Measurements from ENCODE around the gene DCDC1. TPM values are rescaled to one million over a fixed set of nuclear protein-coding genes. Genes with fewer than 3 reads are reported as not detected.

DCDC1 gene
- total RNA-seq, 6 experiments from 2014 or later = not detected

- H3K27me3 Mint-ChIP-seq (ENCODE audit: insufficient read depth) = peaks cover 2% of the 10 kb centered on the region; the same call in 1 of the 2 replicates
- H3K4me1 Mint-ChIP-seq (ENCODE audit: low read depth) = no peaks in the 10 kb centered on the region
- H3K4me3 Mint-ChIP-seq = no peak overlapping the region
- H3K9me3 Mint-ChIP-seq = peaks cover 50% of the 10 kb centered on the region
- no peak for DNase-seq
- TF ChIP-seq CTCF (IDR thresholded peaks at IDR 0.05) = no peak
- H3K36me3 Mint-ChIP-seq (ENCODE audit: low read depth) = 0 out of 2 replicates have a peak, but pooled peaks cover 9% of the 10 kb centered on the region
- H3K27ac Mint-ChIP-seq = no peak overlapping the region
Measured at GRCh38 chr11:30825723-30826122, 543.8 kb downstream of the DCDC1 start.

DNA sequence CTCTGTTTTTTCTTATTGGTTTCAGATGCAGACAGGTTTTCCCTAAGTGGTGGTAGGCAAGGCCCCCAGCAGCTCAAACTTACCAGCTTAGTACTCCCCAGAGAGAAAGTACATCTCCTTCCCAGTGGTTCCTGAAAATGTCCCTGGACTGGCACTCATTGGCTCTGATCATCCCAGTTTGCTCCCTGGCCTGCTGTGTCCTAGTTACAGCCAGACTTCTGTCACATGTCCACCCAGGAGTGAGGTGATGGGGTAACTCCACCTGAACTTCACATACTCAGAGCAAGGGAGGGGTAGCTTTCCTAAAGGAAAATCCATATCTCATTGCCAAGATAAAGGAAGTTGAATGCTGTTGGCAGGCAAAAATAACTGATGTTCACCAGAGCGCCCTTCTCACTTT, 546.4 kb downstream of the DCDC1 start:
- H3K9me3 Mint-ChIP-seq = peaks cover 40% of the 10 kb centered on the region
- no peak for TF ChIP-seq CTCF (IDR thresholded peaks at IDR 0.05)
- H3K36me3 Mint-ChIP-seq (ENCODE audit: low read depth) = 0 out of 2 replicates have a peak, but pooled peaks cover 7% of the 10 kb centered on the region
- no peak overlapping the region for H3K27ac Mint-ChIP-seq
- H3K4me3 Mint-ChIP-seq = no peak overlapping the region
- H3K4me1 Mint-ChIP-seq (ENCODE audit: low read depth) = no peaks in the 10 kb centered on the region
- H3K27me3 Mint-ChIP-seq (ENCODE audit: insufficient read depth) = peaks cover 2% of the 10 kb centered on the region; the same call in 1 of the 2 replicates
- DNase-seq = no peak

DNA sequence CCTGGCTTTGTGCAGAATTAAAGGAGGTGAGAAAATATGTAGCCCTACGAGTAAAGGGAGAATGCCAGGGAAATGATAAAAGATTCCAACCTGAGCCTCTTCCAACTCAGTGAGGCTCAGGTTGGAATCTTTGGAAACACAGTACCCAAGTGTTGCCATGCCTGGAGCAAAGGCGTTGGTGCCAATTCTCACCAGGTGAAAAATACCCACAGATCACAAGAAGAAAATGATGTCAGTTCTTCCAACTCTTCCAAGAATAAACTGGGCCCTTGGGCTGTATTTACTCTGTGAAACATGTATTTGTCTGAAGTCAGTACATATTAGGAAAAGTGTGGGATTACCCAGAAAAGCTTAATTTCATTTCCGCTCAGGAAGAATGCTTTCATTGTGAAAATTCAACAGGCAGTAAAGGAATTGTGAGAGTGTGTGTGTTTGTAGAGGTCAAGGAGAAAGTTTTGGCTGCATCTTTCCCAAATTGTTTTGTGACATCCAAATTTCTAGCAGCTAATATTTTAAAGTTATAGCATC, 548.0 kb downstream of the DCDC1 start:
- DNase-seq = no peak
- Mint-ChIP-seq H3K4me3 (no peak overlapping the region), H3K27me3 (ENCODE audit: insufficient read depth) (peaks cover 2% of the 10 kb centered on the region; the same call in 1 of the 2 replicates), H3K27ac (no peak overlapping the region), H3K4me1 (ENCODE audit: low read depth) (no peaks in the 10 kb centered on the region), H3K36me3 (ENCODE audit: low read depth) (no peaks in the 10 kb centered on the region), H3K9me3 (peaks cover 38% of the 10 kb centered on the region)
- no peak for TF ChIP-seq CTCF (IDR thresholded peaks at IDR 0.05)

GRCh38 chr11:30818721-30819120, 550.8 kb downstream of the DCDC1 start:
- Mint-ChIP-seq H3K4me3 (no peak overlapping the region), H3K4me1 (ENCODE audit: low read depth) (no peaks in the 10 kb centered on the region), H3K27ac (no peak overlapping the region), H3K27me3 (ENCODE audit: insufficient read depth) (peaks cover 2% of the 10 kb centered on the region; the same call in 1 of the 2 replicates), H3K9me3 (peaks cover 46% of the 10 kb centered on the region), H3K36me3 (ENCODE audit: low read depth) (no peaks in the 10 kb centered on the region)
- no peak for DNase-seq
- no peak for TF ChIP-seq CTCF (IDR thresholded peaks at IDR 0.05)

DNA sequence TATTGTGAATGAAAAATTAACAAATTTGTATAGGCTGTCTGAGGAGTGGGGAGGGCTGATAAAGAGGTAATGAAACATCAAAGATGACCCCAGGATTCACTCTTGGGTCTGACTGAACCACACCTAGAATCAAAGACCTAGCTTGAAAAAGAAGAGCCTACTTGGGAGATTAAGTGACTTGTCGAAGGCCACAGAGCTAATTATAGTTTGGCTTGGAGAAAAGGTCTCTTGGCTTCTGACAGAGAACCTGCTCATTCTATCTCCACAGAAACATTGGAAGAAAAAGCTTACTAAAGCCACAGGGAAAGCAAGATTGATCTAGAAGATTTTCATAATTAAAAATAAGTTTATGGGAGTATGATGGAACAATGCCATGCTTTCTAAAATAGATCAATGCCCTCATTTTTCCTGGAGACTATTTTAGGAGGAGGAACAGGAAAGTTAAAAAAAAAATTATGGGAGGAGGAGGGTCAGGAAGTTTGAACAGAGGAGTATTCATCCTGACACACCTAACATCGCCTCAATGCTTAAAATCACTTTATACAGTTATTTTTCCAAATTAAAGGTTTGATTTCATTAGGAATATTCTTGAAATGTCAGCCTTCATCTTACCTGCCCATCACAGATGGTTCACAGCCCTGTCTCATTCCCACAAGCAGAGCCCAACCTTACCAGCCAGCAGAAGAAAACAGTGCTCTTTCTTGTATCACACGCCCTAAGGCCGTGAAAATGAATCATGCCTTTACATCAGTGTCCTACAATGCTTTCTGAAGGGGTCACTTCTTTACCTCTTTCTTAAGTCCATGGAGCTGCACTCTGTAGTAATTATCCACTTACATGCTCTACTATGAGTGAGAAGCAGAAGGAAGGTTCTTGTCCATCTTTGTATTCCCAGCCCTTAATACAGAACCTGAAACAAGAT, 552.3 kb downstream of the DCDC1 start:
- H3K36me3 Mint-ChIP-seq (ENCODE audit: low read depth) = no peaks in the 10 kb centered on the region
- no peak for TF ChIP-seq CTCF (IDR thresholded peaks at IDR 0.05)
- no peak overlapping the region for H3K27ac Mint-ChIP-seq
- H3K27me3 Mint-ChIP-seq (ENCODE audit: insufficient read depth) = no peaks in the 10 kb centered on the region; the same call in 1 of the 2 replicates
- H3K9me3 Mint-ChIP-seq = peaks cover 45% of the 10 kb centered on the region
- DNase-seq = no peak
- H3K4me3 Mint-ChIP-seq = no peak overlapping the region
- no peaks in the 10 kb centered on the region for H3K4me1 Mint-ChIP-seq (ENCODE audit: low read depth)
